ENCODE results near the gene HELB. TPM values are rescaled to one million over a fixed set of nuclear protein-coding genes. Genes with fewer than 3 reads are reported as not detected.

Gene HELB
- total RNA-seq, 1 experiment from 2014 or later = 10.7 TPM

DNA sequence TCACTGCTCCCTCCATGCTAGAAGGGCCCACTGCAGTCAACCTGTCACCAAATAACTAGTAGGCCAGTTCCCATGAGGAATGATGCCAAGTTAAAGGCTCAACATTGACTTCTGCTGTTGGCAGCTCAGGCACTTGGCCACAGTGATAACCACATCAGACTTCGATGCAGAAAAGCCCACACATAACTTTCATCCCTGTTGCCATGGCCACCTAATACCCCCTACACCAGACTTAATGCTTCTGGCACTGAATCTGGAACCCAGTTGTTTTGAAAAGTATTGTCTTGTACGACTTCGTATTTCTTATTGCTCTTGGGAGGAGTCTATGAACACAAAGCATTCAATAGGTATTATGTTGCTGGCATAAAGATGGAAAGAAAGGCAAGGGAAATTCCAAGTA is 44.3 kb upstream of the HELB start:
- Histone ChIP-seq H3K79me2 (ENCODE audit: insufficient read depth, low read length) (no peaks in the 10 kb centered on the region), H3K9ac (ENCODE audit: extremely low read depth, insufficient read length, low read length) (no peak overlapping the region), H3K9me3 (ENCODE audit: control insufficient read depth, low read depth, low read length) (no peaks in the 10 kb centered on the region), H3K23me2 (ENCODE audit: insufficient read length, low read depth, low read length, poor library complexity, severe bottlenecking) (no peaks in the 10 kb centered on the region), H3K14ac (ENCODE audit: insufficient read depth, low read length) (no peak overlapping the region; the same call in 1 of the 2 replicates), H2AK5ac (ENCODE audit: insufficient read length, low read length) (no peak overlapping the region), H2BK12ac (ENCODE audit: insufficient read length, low read depth, low read length) (no peak overlapping the region), H3K18ac (ENCODE audit: insufficient read length, low read depth, low read length) (no peak overlapping the region), H3T11ph (ENCODE audit: low read length) (no peak overlapping the region), H3K27me3 (ENCODE audit: insufficient read depth, low read length) (no peaks in the 10 kb centered on the region), H3K79me1 (ENCODE audit: insufficient read depth, low read depth, low read length, poor library complexity, severe bottlenecking) (no peaks in the 10 kb centered on the region), H2BK5ac (ENCODE audit: insufficient read length, low read length) (no peak overlapping the region), H2BK15ac (ENCODE audit: low read depth, low read length) (no peak overlapping the region), H4K20me1 (ENCODE audit: control insufficient read depth, insufficient read depth, insufficient read length) (no peaks in the 10 kb centered on the region), H3K23ac (ENCODE audit: insufficient read length, low read depth, low read length) (no peak overlapping the region), H4K5ac (ENCODE audit: insufficient read length, low read depth, low read length) (peak overlapping the region; percentile 50), H3K4me1 (ENCODE audit: insufficient read depth, low read length) (no peaks in the 10 kb centered on the region), H3K56ac (ENCODE audit: insufficient read length, low read depth, low read length) (no peak overlapping the region), H2BK20ac (ENCODE audit: low read depth, low read length, poor library complexity, severe bottlenecking) (no peak overlapping the region), H3K4ac (ENCODE audit: low read depth, low read length) (no peak overlapping the region), H4K8ac (replicated peaks; ENCODE audit: insufficient read length, low read depth, low read length) (no peak overlapping the region), H2AFZ (ENCODE audit: low read length) (no peak overlapping the region), H3K27ac (ENCODE audit: insufficient read length, low read depth, low read length) (no peak overlapping the region), H3K4me2 (ENCODE audit: insufficient read depth, insufficient read length, low read length) (no peak overlapping the region), H4K91ac (ENCODE audit: insufficient read length, low read depth, low read length) (no peak overlapping the region), H2BK120ac (ENCODE audit: low read depth, low read length, poor library complexity, severe bottlenecking) (no peak overlapping the region)
- no peak overlapping the region for H3K4me3 Mint-ChIP-seq
- TF ChIP-seq, protein P1, sequence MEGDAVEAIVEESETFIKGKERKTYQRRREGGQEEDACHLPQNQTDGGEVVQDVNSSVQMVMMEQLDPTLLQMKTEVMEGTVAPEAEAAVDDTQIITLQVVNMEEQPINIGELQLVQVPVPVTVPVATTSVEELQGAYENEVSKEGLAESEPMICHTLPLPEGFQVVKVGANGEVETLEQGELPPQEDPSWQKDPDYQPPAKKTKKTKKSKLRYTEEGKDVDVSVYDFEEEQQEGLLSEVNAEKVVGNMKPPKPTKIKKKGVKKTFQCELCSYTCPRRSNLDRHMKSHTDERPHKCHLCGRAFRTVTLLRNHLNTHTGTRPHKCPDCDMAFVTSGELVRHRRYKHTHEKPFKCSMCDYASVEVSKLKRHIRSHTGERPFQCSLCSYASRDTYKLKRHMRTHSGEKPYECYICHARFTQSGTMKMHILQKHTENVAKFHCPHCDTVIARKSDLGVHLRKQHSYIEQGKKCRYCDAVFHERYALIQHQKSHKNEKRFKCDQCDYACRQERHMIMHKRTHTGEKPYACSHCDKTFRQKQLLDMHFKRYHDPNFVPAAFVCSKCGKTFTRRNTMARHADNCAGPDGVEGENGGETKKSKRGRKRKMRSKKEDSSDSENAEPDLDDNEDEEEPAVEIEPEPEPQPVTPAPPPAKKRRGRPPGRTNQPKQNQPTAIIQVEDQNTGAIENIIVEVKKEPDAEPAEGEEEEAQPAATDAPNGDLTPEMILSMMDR (conservative IDR thresholded peaks at IDR 0.05) = no peak
- no CpG with 5 or more reads among the region's 3 CpGs for WGBS (ENCODE audit: extremely low coverage, insufficient read length, low lambda C conversion rate)
- no peak overlapping the region for H3K27ac Mint-ChIP-seq
- no peaks in the 10 kb centered on the region for H3K36me3 Mint-ChIP-seq (ENCODE audit: insufficient read depth in 1 of 3, low read depth in 3 of 3)
- H3K4me1 Mint-ChIP-seq = peaks cover 7 to 8% of the 10 kb centered on the region in 2 experiments
- H3K27me3 Mint-ChIP-seq (ENCODE audit: low read depth) = no peaks in the 10 kb centered on the region
- H3K9me3 Mint-ChIP-seq = no peaks in the 10 kb centered on the region
- DNase-seq = no peak

All from H9 (cell line).